HepG2 (cell line): ENCODE measurements around the gene ASTN2. TPM values are rescaled to one million over a fixed set of nuclear protein-coding genes. Genes with fewer than 3 reads are reported as not detected.

ENCODE experiments used
- ATAC-seq: fragments of 200-7000 bp; cut with Tn5 transposase; 3 replicates; pipeline ENCODE4 v1.9.1; 2020; ENCODE audit warnings: mild to moderate bottlenecking, moderate library complexity
- BruUV-seq: library from RNA; stranded (reverse); fragments of 400-500 nt; replicated peaks from 2 replicates; lab custom pipeline; 2021; lab: Mats Ljungman, UMichigan
- CTCF ChIA-PET: fragments of 300-600 bp; formaldehyde crosslinking; extraction: SDS; loops from one replicate; lab custom pipeline; 2021; ENCODE audit warnings: low total read pairs, inconsistent platforms, low intra/inter-chr PET ratio; lab: Yijun Ruan, JAX
- POLR2A ChIA-PET: fragments of 350-600 bp; sonication (Branson Sonifier 250); formaldehyde crosslinking; loops from one replicate; lab custom pipeline; 2020; ENCODE audit warnings: antibody characterized with exemption, inconsistent platforms; lab: Yijun Ruan, JAX
- DNase-seq: peaks from one replicate; pipeline ENCODE4 v3.0.0-alpha.2; 2015; ENCODE audit warnings: low spot score
- FAIRE-seq: peaks from 3 replicates; lab custom pipeline; 2011; peaks lifted over from hg19 to GRCh38; lab: Jason Lieb, UNC
- H2AFZ ChIP-seq: one replicate; pipeline ENCODE4 v1.6.1; 2011; ENCODE audit warnings: low read length, inconsistent platforms
- H3K27ac ChIP-seq: fragments of 300-600 bp; 3 replicates; pipeline ENCODE4 v1.8.0; 2011; ENCODE audit warnings: mixed run types, mild to moderate bottlenecking, mixed read lengths, low read length, inconsistent platforms; ENCODE audit not compliant: insufficient read depth; ENCODE audit errors: extremely low read length
- H3K27me3 ChIP-seq, 2 experiments: fragments of 200-600 bp in 1 of 2; 2 replicates in 1 of 2; 3 replicates in 1 of 2; pipeline versions ENCODE4 v1.6.0 to v1.8.0; 2011; ENCODE audit warnings: low read length in 2 of 2, mild to moderate bottlenecking in 2 of 2, moderate library complexity in 2 of 2, inconsistent platforms in 1 of 2; ENCODE audit not compliant: insufficient read depth in 2 of 2, control insufficient read depth in 1 of 2
- H3K36me3 ChIP-seq, 2 experiments: fragments of 200-600 bp in 1 of 2; replicated peaks in 1 of 2; 2 replicates in 1 of 2; 3 replicates in 1 of 2; pipeline versions ENCODE4 v1.5.1 to v1.8.0; 2011; ENCODE audit warnings: low read length in 2 of 2, inconsistent platforms in 1 of 2; ENCODE audit not compliant: insufficient read depth in 2 of 2, control insufficient read depth in 1 of 2
- H3K4me1 ChIP-seq: 2 replicates; pipeline ENCODE4 v1.5.1; 2012; ENCODE audit warnings: low read length, inconsistent platforms; ENCODE audit not compliant: insufficient read depth
- H3K4me2 ChIP-seq: 2 replicates; pipeline ENCODE4 v1.6.0; 2011; ENCODE audit warnings: low read depth, low read length, inconsistent platforms
- H3K4me3 ChIP-seq, 3 experiments: fragments of 200-600 bp in 1 of 3; sonication (generic), shearing (Covaris generic) in 1 of 3; replicated peaks in 1 of 3; 2 replicates each; pipeline ENCODE4 v1.5.1; 2011 to 2016; ENCODE audit warnings: low read length in 3 of 3, inconsistent platforms in 2 of 3, low read depth in 2 of 3, mild to moderate bottlenecking in 2 of 3, control low read depth in 1 of 3, mixed read lengths in 1 of 3; ENCODE audit not compliant: insufficient read depth in 1 of 3
- H3K79me2 ChIP-seq: one replicate; pipeline ENCODE4 v1.6.1; 2011; ENCODE audit warnings: low read length, inconsistent platforms; ENCODE audit not compliant: insufficient read depth
- H3K9ac ChIP-seq: 2 replicates; pipeline ENCODE4 v1.6.0; 2011; ENCODE audit warnings: mild to moderate bottlenecking, low read depth, low read length, inconsistent platforms; ENCODE audit not compliant: insufficient read depth
- H3K9me3 ChIP-seq: 2 replicates; pipeline ENCODE4 v1.5.1; 2012; ENCODE audit warnings: mild to moderate bottlenecking, low read length
- H4K20me1 ChIP-seq: 2 replicates; pipeline ENCODE4 v1.6.0; 2011; ENCODE audit warnings: inconsistent platforms, mild to moderate bottlenecking, low read length, moderate library complexity; ENCODE audit not compliant: insufficient read depth
- GTF2F1 ChIP-seq: fragments of 150-350 bp; IDR thresholded peaks from 2 replicates; pipeline ENCODE4 v1.6.1; 2014; ENCODE audit warnings: low read length
- MAX ChIP-seq: IDR thresholded peaks from 2 replicates; pipeline ENCODE4 v1.6.1; 2012; ENCODE audit warnings: inconsistent platforms
- ZBTB44 ChIP-seq: sonication (generic); formaldehyde crosslinking; IDR thresholded peaks from 2 replicates; pipeline ENCODE4 v1.4.0; 2020; ENCODE audit warnings: missing genetic modification reagents
- ZC3H13 ChIP-seq: sonication (generic); formaldehyde crosslinking; IDR thresholded peaks from 2 replicates; pipeline ENCODE4 v1.8.1; 2023; ENCODE audit warnings: mild to moderate bottlenecking, missing genetic modification reagents, moderate library complexity
- ZNF121 ChIP-seq: sonication (generic); formaldehyde crosslinking; IDR thresholded peaks from 2 replicates; pipeline ENCODE4 v1.5.0; 2020; ENCODE audit warnings: mild to moderate bottlenecking, missing genetic modification reagents
- ZNF746 ChIP-seq: sonication (generic); formaldehyde crosslinking; IDR thresholded peaks from 2 replicates; pipeline ENCODE4 v1.8.0; 2022; ENCODE audit warnings: mild to moderate bottlenecking, missing genetic modification reagents
- ZNF749 ChIP-seq: sonication (generic); formaldehyde crosslinking; IDR thresholded peaks from 2 replicates; pipeline ENCODE4 v1.8.0; 2022; ENCODE audit warnings: mild to moderate bottlenecking, missing genetic modification reagents, moderate library complexity, borderline replicate concordance
- WGBS: methylation state at CpG from one replicate; pipeline ENCODE4 v1.1.6; 2017; ENCODE audit warnings: low lambda C conversion rate; 5-methylcytosine and 5-hydroxymethylcytosine counted together
- in situ Hi-C: cut with HindIII; loops from 2 replicates; pipeline ENCODE4 v1.10.0; 2017; ENCODE audit warnings: low pct_unique_long_range_greater_than_20kb; ENCODE audit not compliant: extremely low pct_ligation_motif_present
- intact Hi-C: fragments of 100-400 bp; cut with micrococcal nuclease; formaldehyde crosslinking; loops from one replicate; pipeline ENCODE4 v1.10.0; 2022; ENCODE audit not compliant: unreplicated experiment
- polyA plus RNA-seq, 8 experiments: library from polyadenylated mRNA; depleted of rRNA in 3 of 8; stranded (reverse) in 7 of 8; unstranded in 1 of 8; fragments of >200 nt; fragmentation: Illumina TruSeq in 4 of 8; extraction: Trizol in 4 of 8; gene quantifications; 2 replicates each; pipeline versions ENCODE4 v1.2.1 to v1.2.3, GENCODE V29; 2011 to 2016; ENCODE audit warnings: low read depth in 4 of 8, missing spikeins in 1 of 8, mixed read lengths in 1 of 8; ENCODE audit not compliant: insufficient read depth in 1 of 8
- total RNA-seq, 5 experiments: library from RNA; depleted of rRNA; stranded (reverse); fragments of >200 nt; fragmentation: Illumina TruSeq; extraction: Trizol; gene quantifications; 2 replicates each; pipeline ENCODE4 v1.2.3, GENCODE V29; 2016; ENCODE audit warnings: low read depth in 1 of 5

Gene ASTN2
- total and polyA plus RNA-seq, 2 of the 13 experiments (the other 11 are each of a cell fraction or from before 2014, with no cell fraction given), result 5.2 to 13.5 TPM

- TF ChIP-seq ZBTB44 (CRISPR knock-in tag), result no peak
- no peak for TF ChIP-seq MAX
- TF ChIP-seq ZNF121 (CRISPR knock-in tag), result no peak
Observed at GRCh38 chr9:116789081-116789480, 625.8 kb downstream of the ASTN2 start (continued).

- no peaks in the 10 kb centered on the region for H3K79me2 ChIP-seq
- H2AFZ ChIP-seq, result no peak overlapping the region
- no peaks in the 10 kb centered on the region for H3K9me3 ChIP-seq
- CTCF ChIA-PET, result no interaction called here
- BruUV-seq, result no TSS peak
- POLR2A ChIA-PET, result no interaction called here
- no peaks in the 10 kb centered on the region for H3K4me1 ChIP-seq
- ATAC-seq (no peak), DNase-seq (no peak), FAIRE-seq (no peak)
- no peak overlapping the region for H3K27ac ChIP-seq
- intact Hi-C loops (no loop called here), in situ Hi-C loops (no loop called here)
- no peak overlapping the region for H3K9ac ChIP-seq
- H3K4me2 ChIP-seq, result no peak overlapping the region
- TF ChIP-seq ZC3H13 (CRISPR knock-in tag) (no peak), GTF2F1 (no peak)
- H4K20me1 ChIP-seq, result no peaks in the 10 kb centered on the region
- peaks cover 0 to 3% of the 10 kb centered on the region in 2 experiments; a peak in 1 of 5 replicates for H3K27me3 ChIP-seq
- no peaks in the 10 kb centered on the region for H3K36me3 ChIP-seq
- 58% methylated on average over 2 of the region's 2 CpGs for WGBS
- H3K4me3 ChIP-seq, result no peak overlapping the region
Observed at GRCh38 chr9:116786737-116787136, 628.1 kb downstream of the ASTN2 start.

- Histone ChIP-seq H4K20me1 (no peaks in the 10 kb centered on the region), H3K9me3 (peaks cover 5% of the 10 kb centered on the region; the same call in 1 of the 2 replicates), H3K9ac (no peak overlapping the region), H3K36me3 (no peaks in the 10 kb centered on the region), H3K27me3 (no peaks in the 10 kb centered on the region), H3K4me3 (no peak overlapping the region), H2AFZ (no peak overlapping the region), H3K79me2 (no peaks in the 10 kb centered on the region), H3K4me1 (no peaks in the 10 kb centered on the region), H3K27ac (no peak overlapping the region), H3K4me2 (no peak overlapping the region)
- FAIRE-seq, result no peak
- ATAC-seq, result no peak
- POLR2A ChIA-PET, result no interaction called here
- intact Hi-C loops (no loop called here), in situ Hi-C loops (no loop called here)
- CTCF ChIA-PET, result no interaction called here
- BruUV-seq, result no TSS peak
- WGBS, result 21% methylated on average over 3 of the region's 3 CpGs
- DNase-seq, result no peak
- TF ChIP-seq ZNF746 (CRISPR knock-in tag) (no peak), ZNF749 (no peak)
Observed at GRCh38 chr9:116777116-116777515, 637.7 kb downstream of the ASTN2 start.
